Right lobe of liver (tissue), 4 donors: Measurements from ENCODE around the gene LRRTM2.

Experiments
- CTCF ChIP-seq, 4 donors: fragments of 200-600 bp in 3 of 4; fragments of 450-650 bp in 1 of 4; IDR thresholded peaks; one replicate each; pipeline versions ENCODE4 v1.5.1 to v1.8.0; 2016 to 2022; ENCODE audit warnings: antibody characterized with exemption in 4 of 4, mild to moderate bottlenecking in 2 of 4
- POLR2A ChIP-seq: fragments of 450-650 bp; IDR thresholded peaks from one replicate; pipeline ENCODE4 v1.6.1; 2017; ENCODE audit warnings: antibody characterized with exemption, mild to moderate bottlenecking
- donor health status: DM: no; HTN: no; CAD: no.
- donor health status: DM: no; HTN: no; CAD: no.
- donor health status: DM: no; HTN: yes; CAD: no.

DNA sequence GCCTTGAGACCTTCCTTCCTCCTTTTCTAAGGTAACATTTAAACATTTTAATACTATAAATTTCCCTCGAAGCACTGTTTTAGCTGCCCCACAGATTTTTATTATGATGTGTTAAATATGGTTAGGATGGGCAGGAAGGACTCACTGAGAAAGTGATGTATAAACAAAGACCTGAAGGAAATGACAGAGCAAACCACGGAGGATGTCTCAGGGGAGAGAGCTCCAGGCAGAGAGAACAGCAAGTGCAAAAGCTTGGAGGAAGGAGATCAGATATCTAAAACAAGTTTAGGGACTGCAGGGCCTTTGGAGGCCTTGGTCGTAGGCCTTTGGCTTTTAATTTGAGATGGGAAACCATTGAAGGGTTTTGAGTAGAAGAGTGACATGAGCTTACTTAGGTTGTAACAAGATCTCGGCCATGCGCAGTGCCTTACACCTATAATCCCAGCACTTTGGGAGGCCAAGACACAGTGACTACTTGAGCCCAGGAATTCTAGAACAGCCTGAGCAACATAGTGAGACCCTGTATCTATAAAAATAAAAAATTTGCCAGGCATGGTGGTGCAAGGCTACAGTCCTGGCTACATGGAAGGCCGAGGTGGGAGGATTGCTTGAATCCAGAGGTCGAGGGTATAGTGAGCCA lies 35.5 kb upstream of the LRRTM2 start:
- TF ChIP-seq CTCF (IDR thresholded peaks at IDR 0.05): no peak
- no peak for TF ChIP-seq POLR2A
